ENCODE measurements around the gene IL9.

DNA sequence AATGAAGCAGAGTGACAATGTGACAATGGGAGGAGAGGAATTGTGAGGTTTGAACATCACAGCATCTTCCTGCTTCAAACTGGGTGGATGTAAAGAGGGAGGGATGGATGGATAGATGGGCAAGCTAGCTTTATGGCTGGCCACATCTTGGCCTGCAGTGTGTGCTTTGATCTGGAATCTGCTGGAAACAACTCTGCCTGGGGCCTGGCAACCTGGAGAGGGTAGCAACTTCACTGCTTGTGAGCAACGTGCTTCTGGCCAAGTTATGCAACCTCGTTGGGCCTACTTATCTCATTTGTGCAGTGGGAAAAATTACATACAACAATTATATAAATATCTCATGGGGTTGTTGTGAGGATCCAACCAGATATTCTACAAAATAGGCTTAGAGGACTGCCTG lies 5.3 kb downstream of the IL9 start:
- TF ChIP-seq YY1 (IDR thresholded peaks at IDR 0.05; ENCODE audit: insufficient read depth, insufficient read length): no peak
- no peak for TF ChIP-seq ZNF274 (IDR thresholded peaks at IDR 0.05; ENCODE audit: low read depth, low read length)

All from NT2/D1 (cell line).